Endothelial cell of umbilical vein (primary cell): Measurements from ENCODE around the gene ZFYVE28. TPM values are rescaled to one million over a fixed set of nuclear protein-coding genes. Genes with fewer than 3 reads are reported as not detected.

Source experiments
- BruUV-seq: library from RNA; stranded (reverse); fragments of 400-500 nt; replicated peaks from 2 replicates; lab custom pipeline; 2021; lab: Mats Ljungman, UMichigan
- CTCF ChIA-PET: fragments of 300-600, 350-600 bp; sonication (Branson Sonifier 250); formaldehyde crosslinking; loops from one replicate; lab custom pipeline; 2021; ENCODE audit warnings: antibody characterized with exemption, inconsistent platforms; lab: Charles Lee
- POLR2A ChIA-PET: fragments of 300-600, 350-600 bp; sonication (Branson Sonifier 250); formaldehyde crosslinking; loops from one replicate; lab custom pipeline; 2021; ENCODE audit warnings: antibody characterized with exemption, inconsistent platforms; lab: Charles Lee
- DNase-seq: peaks from one replicate; pipeline ENCODE4 v3.0.0-alpha.2; 2011; ENCODE audit warnings: low read depth, low spot score
- FAIRE-seq: peaks from 2 replicates; lab custom pipeline; 2011; peaks lifted over from hg19 to GRCh38; lab: Jason Lieb, UNC
- H2AFZ ChIP-seq: 2 replicates; pipeline ENCODE4 v1.6.0; 2012; ENCODE audit warnings: low read depth, low read length, control low read depth, inconsistent platforms
- H3K27ac ChIP-seq: 2 replicates; pipeline ENCODE4 v1.5.1; 2011; ENCODE audit warnings: low read depth, mild to moderate bottlenecking, control low read depth, low read length, moderate library complexity; ENCODE audit not compliant: insufficient read depth
- H3K27me3 ChIP-seq, 2 experiments: 2 replicates each; pipeline versions ENCODE4 v1.6.0 to v1.6.1; 2011; ENCODE audit warnings: low read length in 2 of 2, mixed read lengths in 1 of 2; ENCODE audit not compliant: control insufficient read depth in 2 of 2, insufficient read depth in 2 of 2
- H3K36me3 ChIP-seq, 2 experiments: 2 replicates in 1 of 2; 3 replicates in 1 of 2; pipeline ENCODE4 v1.5.1; 2011; ENCODE audit warnings: low read length in 2 of 2, mild to moderate bottlenecking in 1 of 2, moderate library complexity in 1 of 2; ENCODE audit not compliant: control insufficient read depth in 2 of 2, insufficient read depth in 2 of 2; ENCODE audit errors: extremely low read depth in 1 of 2
- H3K4me1 ChIP-seq: 3 replicates; pipeline ENCODE4 v1.5.1; 2011; ENCODE audit warnings: mild to moderate bottlenecking, low read length; ENCODE audit not compliant: control insufficient read depth, insufficient read depth; ENCODE audit errors: extremely low read depth
- H3K4me2 ChIP-seq: 2 replicates; pipeline ENCODE4 v1.6.1; 2011; ENCODE audit warnings: low read length, control low read depth, mixed read lengths; ENCODE audit not compliant: insufficient read depth
- H3K4me3 ChIP-seq, 3 experiments: fragments of 200-600 bp in 1 of 3; sonication (generic), shearing (Covaris generic) in 1 of 3; replicated peaks in 1 of 3; 2 replicates each; pipeline ENCODE4 v1.5.1; 2011 to 2016; ENCODE audit warnings: control low read depth in 3 of 3, low read length in 3 of 3, mild to moderate bottlenecking in 2 of 3, inconsistent platforms in 1 of 3, low read depth in 1 of 3, moderate library complexity in 1 of 3; ENCODE audit not compliant: insufficient read depth in 1 of 3
- H3K79me2 ChIP-seq: 2 replicates; pipeline ENCODE4 v1.6.0; 2012; ENCODE audit warnings: low read length, inconsistent platforms; ENCODE audit not compliant: control insufficient read depth, insufficient read depth
- H3K9ac ChIP-seq: replicated peaks from 2 replicates; pipeline ENCODE3; 2011; ENCODE audit warnings: low read length, control low read depth; ENCODE audit not compliant: insufficient read depth; ENCODE audit errors: extremely low read depth
- H3K9me1 ChIP-seq: replicated peaks from 3 replicates; pipeline ENCODE4 v1.6.0; 2011; ENCODE audit warnings: mild to moderate bottlenecking, low read length; ENCODE audit not compliant: control insufficient read depth, insufficient read depth; ENCODE audit errors: extremely low read depth
- H3K9me3 ChIP-seq: replicated peaks from 2 replicates; pipeline ENCODE4 v1.5.1; 2012; ENCODE audit warnings: low read length, inconsistent platforms; ENCODE audit not compliant: control insufficient read depth, insufficient read depth
- H4K20me1 ChIP-seq: replicated peaks from 2 replicates; pipeline ENCODE3; 2011; ENCODE audit warnings: mild to moderate bottlenecking, low read length; ENCODE audit not compliant: control insufficient read depth, insufficient read depth; ENCODE audit errors: extremely low read depth
- EZH2 ChIP-seq: IDR thresholded peaks from 2 replicates; pipeline ENCODE4 v1.6.1; 2012; ENCODE audit warnings: borderline replicate concordance, low read depth, mild to moderate bottlenecking, moderate library complexity, low read length, inconsistent platforms; ENCODE audit not compliant: severe bottlenecking
- FOS ChIP-seq: IDR thresholded peaks from 2 replicates; pipeline ENCODE4 v1.6.1; 2011; ENCODE audit warnings: mild to moderate bottlenecking, low read length, moderate library complexity, borderline replicate concordance; ENCODE audit not compliant: insufficient read depth
- GATA2 ChIP-seq: IDR thresholded peaks from 2 replicates; pipeline ENCODE4 v1.7.0; 2011; ENCODE audit warnings: low read depth, mild to moderate bottlenecking, moderate library complexity, mixed read lengths, low read length; ENCODE audit not compliant: insufficient read length, insufficient read depth
- JUN ChIP-seq: IDR thresholded peaks from 2 replicates; pipeline ENCODE4 v1.6.1; 2011; ENCODE audit warnings: borderline replicate concordance, low read depth; ENCODE audit not compliant: insufficient read length, insufficient read depth
- MYC ChIP-seq: IDR thresholded peaks from one replicate; pipeline ENCODE4 v1.6.1; 2011; ENCODE audit warnings: mild to moderate bottlenecking, low read depth, low read length
- POLR2A ChIP-seq: IDR thresholded peaks from 2 replicates; pipeline ENCODE4 v1.6.1; 2012; ENCODE audit warnings: low read depth, mild to moderate bottlenecking, control low read depth, low read length
- POLR2AphosphoS5 ChIP-seq: IDR thresholded peaks from 2 replicates; pipeline ENCODE4 v1.6.1; 2012; ENCODE audit warnings: low read depth, mild to moderate bottlenecking, control low read depth, low read length, moderate library complexity; ENCODE audit not compliant: insufficient read depth
- dilution Hi-C: fragments of 300-500 bp; cut with MboI; formaldehyde crosslinking; loops from one replicate; pipeline ENCODE4 v1.15.0; 2019; ENCODE audit warnings: low sequenced_read_pairs; ENCODE audit not compliant: extremely low pct_ligation_motif_present
- intact Hi-C: fragments of 100-400 bp; cut with micrococcal nuclease; formaldehyde crosslinking; loops from one replicate; pipeline ENCODE4 v1.10.0; 2022
- polyA plus RNA-seq, 4 experiments: library from polyadenylated mRNA; depleted of rRNA in 3 of 4; stranded (reverse) in 3 of 4; unstranded in 1 of 4; fragments of >200 nt; gene quantifications; 2 replicates each; pipeline versions ENCODE4 v1.2.1 to v1.2.3, GENCODE V29; 2011 to 2012; ENCODE audit warnings: missing spikeins in 1 of 4
- total RNA-seq: library from RNA; stranded (reverse); gene quantifications from 2 replicates; pipeline ENCODE4 v1.2.3, GENCODE V29; 2021
- TF ChIP-seq, protein P1 (sequence below), 2 donors: IDR thresholded peaks; 1 replicate in 1 of 2; 2 replicates in 1 of 2; pipeline ENCODE4 v1.5.1; 2011; ENCODE audit warnings: low read length in 2 of 2, mild to moderate bottlenecking in 2 of 2, moderate library complexity in 2 of 2, control low read depth in 1 of 2, inconsistent platforms in 1 of 2, low read depth in 1 of 2; ENCODE audit not compliant: insufficient read depth in 1 of 2; ENCODE audit errors: extremely low read depth in 1 of 2
- TF ChIP-seq, protein P2 (sequence below): IDR thresholded peaks from 2 replicates; pipeline ENCODE4 v1.6.1; 2011; ENCODE audit not compliant: insufficient read depth, insufficient read length

Gene ZFYVE28
- total and polyA plus RNA-seq, 2 donors (not counting 3 experiments of a cell fraction or from before 2014, with no cell fraction given): 5.8 to 7.1 TPM

DNA sequence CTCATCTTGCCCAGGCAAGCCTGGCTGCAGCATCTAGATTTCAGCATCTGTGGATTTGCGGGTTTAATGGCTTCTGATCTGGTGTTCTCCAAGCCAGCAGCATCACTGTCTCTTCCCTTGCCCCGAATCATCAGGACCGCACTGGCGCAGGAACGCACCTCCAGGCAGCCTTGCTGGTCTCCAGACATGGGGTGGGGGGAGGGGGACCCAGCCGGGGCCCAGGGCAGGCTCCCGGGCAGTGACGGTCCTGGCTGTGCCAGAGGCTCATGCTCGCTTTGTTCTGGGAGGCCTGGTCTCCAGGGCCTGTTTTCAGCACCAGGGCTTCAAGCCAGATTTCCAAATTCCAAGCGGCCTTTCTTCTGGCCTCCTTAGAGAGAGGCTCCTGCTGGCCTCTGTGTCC, 5.2 kb upstream of the ZFYVE28 start:
- H4K20me1 ChIP-seq: no peaks in the 10 kb centered on the region
- BruUV-seq: no TSS peak
- intact Hi-C loops (no loop called here), dilution Hi-C loops (no loop called here)
- H3K9me3 ChIP-seq: no peaks in the 10 kb centered on the region
- H3K27ac ChIP-seq: no peak overlapping the region
- ChIA-PET CTCF (interaction anchor here (1.2 to 2.5 kb wide), 2 partner anchors 8 to 204 kb away, joined by 4 to 9 read pairs; no protein-coding TSS in a partner anchor), POLR2A (no interaction called here)
- peaks cover 7% of the 10 kb centered on the region for H3K4me1 ChIP-seq
- H2AFZ ChIP-seq: no peak overlapping the region
- no peak overlapping the region for H3K9ac ChIP-seq
- FAIRE-seq: no peak
- H3K4me3 ChIP-seq: no peak overlapping the region
- no peaks in the 10 kb centered on the region for H3K79me2 ChIP-seq
- no peak for DNase-seq
- no peaks in the 10 kb centered on the region for H3K36me3 ChIP-seq
- H3K9me1 ChIP-seq: no peaks in the 10 kb centered on the region
- TF ChIP-seq MYC (no peak), FOS (no peak), POLR2AphosphoS5 (no peak), GATA2 (no peak), JUN (no peak), EZH2 (no peak), POLR2A (no peak)
- TF ChIP-seq, protein P1, sequence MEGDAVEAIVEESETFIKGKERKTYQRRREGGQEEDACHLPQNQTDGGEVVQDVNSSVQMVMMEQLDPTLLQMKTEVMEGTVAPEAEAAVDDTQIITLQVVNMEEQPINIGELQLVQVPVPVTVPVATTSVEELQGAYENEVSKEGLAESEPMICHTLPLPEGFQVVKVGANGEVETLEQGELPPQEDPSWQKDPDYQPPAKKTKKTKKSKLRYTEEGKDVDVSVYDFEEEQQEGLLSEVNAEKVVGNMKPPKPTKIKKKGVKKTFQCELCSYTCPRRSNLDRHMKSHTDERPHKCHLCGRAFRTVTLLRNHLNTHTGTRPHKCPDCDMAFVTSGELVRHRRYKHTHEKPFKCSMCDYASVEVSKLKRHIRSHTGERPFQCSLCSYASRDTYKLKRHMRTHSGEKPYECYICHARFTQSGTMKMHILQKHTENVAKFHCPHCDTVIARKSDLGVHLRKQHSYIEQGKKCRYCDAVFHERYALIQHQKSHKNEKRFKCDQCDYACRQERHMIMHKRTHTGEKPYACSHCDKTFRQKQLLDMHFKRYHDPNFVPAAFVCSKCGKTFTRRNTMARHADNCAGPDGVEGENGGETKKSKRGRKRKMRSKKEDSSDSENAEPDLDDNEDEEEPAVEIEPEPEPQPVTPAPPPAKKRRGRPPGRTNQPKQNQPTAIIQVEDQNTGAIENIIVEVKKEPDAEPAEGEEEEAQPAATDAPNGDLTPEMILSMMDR (IDR thresholded peaks at IDR 0.05; ENCODE audit: extremely low read depth in 1 of 2, insufficient read depth in 1 of 2, low read depth in 1 of 2, low read length in 2 of 2): no peak
- TF ChIP-seq, protein P2, sequence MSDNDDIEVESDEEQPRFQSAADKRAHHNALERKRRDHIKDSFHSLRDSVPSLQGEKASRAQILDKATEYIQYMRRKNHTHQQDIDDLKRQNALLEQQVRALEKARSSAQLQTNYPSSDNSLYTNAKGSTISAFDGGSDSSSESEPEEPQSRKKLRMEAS: no peak
- H3K4me2 ChIP-seq: no peak overlapping the region
- peaks cover 19 to 21% of the 10 kb centered on the region in 2 experiments for H3K27me3 ChIP-seq
